HepG2 (cell line): ENCODE measurements around the gene OR1J1. TPM values are rescaled to one million over a fixed set of nuclear protein-coding genes. Genes with fewer than 3 reads are reported as not detected.

Source experiments
- ATAC-seq: fragments of 200-7000 bp; cut with Tn5 transposase; 3 replicates; pipeline ENCODE4 v1.9.1; 2020; ENCODE audit warnings: mild to moderate bottlenecking, moderate library complexity
- Bru-seq: library from RNA; stranded (reverse); fragments of 400-500 nt; gene quantifications from one replicate; lab custom pipeline; 2021; lab: Mats Ljungman, UMichigan
- BruChase-seq, 2 experiments: library from RNA; stranded (reverse); fragments of 400-500 nt; gene quantifications; one replicate each; lab custom pipeline; 2021; lab: Mats Ljungman, UMichigan
- BruUV-seq: library from RNA; stranded (reverse); fragments of 400-500 nt; replicated peaks from 2 replicates; lab custom pipeline; 2021; lab: Mats Ljungman, UMichigan
- CTCF ChIA-PET: fragments of 300-600 bp; formaldehyde crosslinking; extraction: SDS; loops from one replicate; lab custom pipeline; 2021; ENCODE audit warnings: low total read pairs, inconsistent platforms, low intra/inter-chr PET ratio; lab: Yijun Ruan, JAX
- POLR2A ChIA-PET: fragments of 350-600 bp; sonication (Branson Sonifier 250); formaldehyde crosslinking; loops from one replicate; lab custom pipeline; 2020; ENCODE audit warnings: antibody characterized with exemption, inconsistent platforms; lab: Yijun Ruan, JAX
- DNase-seq: peaks from one replicate; pipeline ENCODE4 v3.0.0-alpha.2; 2015; ENCODE audit warnings: low spot score
- FAIRE-seq: peaks from 3 replicates; lab custom pipeline; 2011; peaks lifted over from hg19 to GRCh38; lab: Jason Lieb, UNC
- H2AFZ ChIP-seq: one replicate; pipeline ENCODE4 v1.6.1; 2011; ENCODE audit warnings: low read length, inconsistent platforms
- H3K27ac ChIP-seq: fragments of 300-600 bp; 3 replicates; pipeline ENCODE4 v1.8.0; 2011; ENCODE audit warnings: mixed run types, mild to moderate bottlenecking, mixed read lengths, low read length, inconsistent platforms; ENCODE audit not compliant: insufficient read depth; ENCODE audit errors: extremely low read length
- H3K27me3 ChIP-seq, 2 experiments: fragments of 200-600 bp in 1 of 2; 2 replicates in 1 of 2; 3 replicates in 1 of 2; pipeline versions ENCODE4 v1.6.0 to v1.8.0; 2011; ENCODE audit warnings: low read length in 2 of 2, mild to moderate bottlenecking in 2 of 2, moderate library complexity in 2 of 2, inconsistent platforms in 1 of 2; ENCODE audit not compliant: insufficient read depth in 2 of 2, control insufficient read depth in 1 of 2
- H3K36me3 ChIP-seq, 2 experiments: fragments of 200-600 bp in 1 of 2; replicated peaks in 1 of 2; 2 replicates in 1 of 2; 3 replicates in 1 of 2; pipeline versions ENCODE4 v1.5.1 to v1.8.0; 2011; ENCODE audit warnings: low read length in 2 of 2, inconsistent platforms in 1 of 2; ENCODE audit not compliant: insufficient read depth in 2 of 2, control insufficient read depth in 1 of 2
- H3K4me1 ChIP-seq: 2 replicates; pipeline ENCODE4 v1.5.1; 2012; ENCODE audit warnings: low read length, inconsistent platforms; ENCODE audit not compliant: insufficient read depth
- H3K4me2 ChIP-seq: 2 replicates; pipeline ENCODE4 v1.6.0; 2011; ENCODE audit warnings: low read depth, low read length, inconsistent platforms
- H3K4me3 ChIP-seq, 3 experiments: fragments of 200-600 bp in 1 of 3; sonication (generic), shearing (Covaris generic) in 1 of 3; replicated peaks in 1 of 3; 2 replicates each; pipeline ENCODE4 v1.5.1; 2011 to 2016; ENCODE audit warnings: low read length in 3 of 3, inconsistent platforms in 2 of 3, low read depth in 2 of 3, mild to moderate bottlenecking in 2 of 3, control low read depth in 1 of 3, mixed read lengths in 1 of 3; ENCODE audit not compliant: insufficient read depth in 1 of 3
- H3K79me2 ChIP-seq: one replicate; pipeline ENCODE4 v1.6.1; 2011; ENCODE audit warnings: low read length, inconsistent platforms; ENCODE audit not compliant: insufficient read depth
- H3K9ac ChIP-seq: 2 replicates; pipeline ENCODE4 v1.6.0; 2011; ENCODE audit warnings: mild to moderate bottlenecking, low read depth, low read length, inconsistent platforms; ENCODE audit not compliant: insufficient read depth
- H3K9me3 ChIP-seq: 2 replicates; pipeline ENCODE4 v1.5.1; 2012; ENCODE audit warnings: mild to moderate bottlenecking, low read length
- H4K20me1 ChIP-seq: 2 replicates; pipeline ENCODE4 v1.6.0; 2011; ENCODE audit warnings: inconsistent platforms, mild to moderate bottlenecking, low read length, moderate library complexity; ENCODE audit not compliant: insufficient read depth
- HOXA3 ChIP-seq: sonication (generic); formaldehyde crosslinking; IDR thresholded peaks from 2 replicates; pipeline ENCODE4 v1.5.0; 2020; ENCODE audit warnings: missing genetic modification reagents
- IRF9 ChIP-seq: sonication (generic); formaldehyde crosslinking; IDR thresholded peaks from 2 replicates; pipeline ENCODE4 v1.8.0; 2022; ENCODE audit warnings: missing genetic modification reagents, mild to moderate bottlenecking, borderline replicate concordance
- ZSCAN29 ChIP-seq: sonication (generic); formaldehyde crosslinking; conservative IDR thresholded peaks from 2 replicates; pipeline ENCODE4 v1.4.0; 2020; ENCODE audit warnings: mild to moderate bottlenecking, missing genetic modification reagents
- WGBS: methylation state at CpG from one replicate; pipeline ENCODE4 v1.1.6; 2017; ENCODE audit warnings: low lambda C conversion rate; 5-methylcytosine and 5-hydroxymethylcytosine counted together
- in situ Hi-C: cut with HindIII; loops from 2 replicates; pipeline ENCODE4 v1.10.0; 2017; ENCODE audit warnings: low pct_unique_long_range_greater_than_20kb; ENCODE audit not compliant: extremely low pct_ligation_motif_present
- intact Hi-C: fragments of 100-400 bp; cut with micrococcal nuclease; formaldehyde crosslinking; loops from one replicate; pipeline ENCODE4 v1.10.0; 2022; ENCODE audit not compliant: unreplicated experiment
- long read RNA-seq, 2 experiments: library from RNA in 1 of 2; library from polyadenylated mRNA in 1 of 2; stranded (forward) in 1 of 2; unstranded in 1 of 2; transcript quantifications; one replicate each; pipeline ENCODE4 v2.0.0, GENCODE V29; 2019 to 2022
- polyA minus RNA-seq, 3 experiments: library from RNA; depleted of rRNA, polyadenylated mRNA; stranded (reverse); fragments of >200 nt; gene quantifications; 2 replicates each; pipeline ENCODE4 v1.2.3, GENCODE V29; 2011; ENCODE audit warnings: low replicate concordance in 1 of 3
- polyA plus RNA-seq, 8 experiments: library from polyadenylated mRNA; depleted of rRNA in 3 of 8; stranded (reverse) in 7 of 8; unstranded in 1 of 8; fragments of >200 nt; fragmentation: Illumina TruSeq in 4 of 8; extraction: Trizol in 4 of 8; gene quantifications; 2 replicates each; pipeline versions ENCODE4 v1.2.1 to v1.2.3, GENCODE V29; 2011 to 2016; ENCODE audit warnings: low read depth in 4 of 8, missing spikeins in 1 of 8, mixed read lengths in 1 of 8; ENCODE audit not compliant: insufficient read depth in 1 of 8
- total RNA-seq, 5 experiments: library from RNA; depleted of rRNA; stranded (reverse); fragments of >200 nt; fragmentation: Illumina TruSeq; extraction: Trizol; gene quantifications; 2 replicates each; pipeline ENCODE4 v1.2.3, GENCODE V29; 2016; ENCODE audit warnings: low read depth in 1 of 5

The OR1J1 gene
- not detected in 2 replicates for total RNA-seq (2016; rRNA removed; fragmentation: Illumina TruSeq; extraction: Trizol)
- total RNA-seq (2016; cell fraction: cytosol; rRNA removed; fragmentation: Illumina TruSeq; extraction: Trizol; ENCODE audit: low read depth), result not detected in 2 replicates
- total RNA-seq (2016; cell fraction: insoluble cytoplasmic fraction; rRNA removed; fragmentation: Illumina TruSeq; extraction: Trizol), result not detected in 2 replicates
- not detected in 2 replicates for total RNA-seq (2016; cell fraction: membrane; rRNA removed; fragmentation: Illumina TruSeq; extraction: Trizol)
- not detected in 2 replicates for total RNA-seq (2016; cell fraction: nucleus; rRNA removed; fragmentation: Illumina TruSeq; extraction: Trizol)
- polyA plus RNA-seq (2011; rRNA removed), result not detected in 2 replicates
- polyA plus RNA-seq (2011; cell fraction: cytosol; rRNA removed), result not detected in 2 replicates
- polyA plus RNA-seq (2011; cell fraction: nucleus; rRNA removed), result not detected in 2 replicates
- polyA plus RNA-seq (2012), result not detected in 2 replicates
- not detected in 2 replicates for polyA plus RNA-seq (2016; cell fraction: cytosol; fragmentation: Illumina TruSeq; extraction: Trizol; ENCODE audit: low read depth)
- polyA plus RNA-seq (2016; cell fraction: insoluble cytoplasmic fraction; fragmentation: Illumina TruSeq; extraction: Trizol; ENCODE audit: low read depth), result not detected in 2 replicates
- polyA plus RNA-seq (2016; cell fraction: membrane; fragmentation: Illumina TruSeq; extraction: Trizol; ENCODE audit: low read depth), result not detected in 2 replicates
- polyA plus RNA-seq (2016; cell fraction: nucleus; fragmentation: Illumina TruSeq; extraction: Trizol; ENCODE audit: insufficient read depth, low read depth), result not detected in 2 replicates
- not detected in 2 replicates for polyA minus RNA-seq (2011; rRNA and poly(A)+ RNA removed; ENCODE audit: low replicate concordance)
- polyA minus RNA-seq (2011; cell fraction: cytosol; rRNA and poly(A)+ RNA removed), result not detected in 2 replicates
- not detected in 2 replicates for polyA minus RNA-seq (2011; cell fraction: nucleus; rRNA and poly(A)+ RNA removed)
- Bru-seq, nascent RNA, result not detected
- not detected for BruChase-seq, experiment 1, labeled RNA remaining after a 6-hour chase
- BruChase-seq, experiment 2, labeled RNA remaining after a 2-hour chase, result not detected
- long read RNA-seq, experiment 1, result 0 reads
- long read RNA-seq, experiment 2, result 0 reads

- WGBS, result 23% methylated on average over 6 of the region's 6 CpGs
- intact Hi-C loops (no loop called here), in situ Hi-C loops (no loop called here)
- Histone ChIP-seq H3K27ac (no peak within 1 kb of the TSS), H3K79me2 (no peaks in the 10 kb centered on the region), H2AFZ (no peak within 1 kb of the TSS), H3K9me3 (no peaks in the 10 kb centered on the region), H3K4me1 (no peaks in the 10 kb centered on the region), H3K9ac (no peak within 1 kb of the TSS), H3K36me3 (no peaks in the 10 kb centered on the region), H3K4me3 (no peak within 1 kb of the TSS), H3K4me2 (no peak within 1 kb of the TSS), H3K27me3 (no peaks in the 10 kb centered on the region), H4K20me1 (no peaks in the 10 kb centered on the region)
- no peak for TF ChIP-seq IRF9 (CRISPR knock-in tag)
- no peak for TF ChIP-seq HOXA3
- no peak for ATAC-seq
- ChIA-PET CTCF (no interaction called here), POLR2A (no interaction called here)
- no peak for FAIRE-seq
- DNase-seq, result no peak
- BruUV-seq, result no TSS peak
Measured at GRCh38 chr9:122477826-122478225, at the start of gene OR1J1. Gene OR1J1, minus strand, starts transcription at chr9:122477926. Its CDS starts 0 bp downstream, at chr9:122477926.

GRCh38 chr9:122527193-122527592 is 49.5 kb upstream of the OR1J1 start, which contains the start of gene OR1N1:
Gene OR1N1, minus strand, starts transcription at chr9:122527293. Its CDS starts 0 bp downstream, at chr9:122527293.
- ChIA-PET CTCF (no interaction called here), POLR2A (no interaction called here)
- Histone ChIP-seq H3K27ac (no peak within 1 kb of the TSS), H3K4me3 (no peak within 1 kb of the TSS), H3K79me2 (no peaks in the 10 kb centered on the region), H3K4me2 (no peak within 1 kb of the TSS), H4K20me1 (no peaks in the 10 kb centered on the region), H3K36me3 (no peaks in the 10 kb centered on the region), H3K4me1 (no peaks in the 10 kb centered on the region), H3K27me3 (peaks cover 5 to 9% of the 10 kb centered on the region in 2 experiments; a peak in 3 of 5 replicates), H3K9me3 (no peaks in the 10 kb centered on the region), H3K9ac (no peak within 1 kb of the TSS), H2AFZ (no peak within 1 kb of the TSS)
- ATAC-seq (no peak), DNase-seq (no peak), FAIRE-seq (no peak)
- BruUV-seq, result no TSS peak
- intact Hi-C loops, result no loop called here
- TF ChIP-seq ZSCAN29 (CRISPR knock-in tag), result no peak
- in situ Hi-C loops, result no loop called here
- 0% methylated on average over 3 of the region's 3 CpGs for WGBS
